ENCODE measurements around the gene ATP5MK.

DNA sequence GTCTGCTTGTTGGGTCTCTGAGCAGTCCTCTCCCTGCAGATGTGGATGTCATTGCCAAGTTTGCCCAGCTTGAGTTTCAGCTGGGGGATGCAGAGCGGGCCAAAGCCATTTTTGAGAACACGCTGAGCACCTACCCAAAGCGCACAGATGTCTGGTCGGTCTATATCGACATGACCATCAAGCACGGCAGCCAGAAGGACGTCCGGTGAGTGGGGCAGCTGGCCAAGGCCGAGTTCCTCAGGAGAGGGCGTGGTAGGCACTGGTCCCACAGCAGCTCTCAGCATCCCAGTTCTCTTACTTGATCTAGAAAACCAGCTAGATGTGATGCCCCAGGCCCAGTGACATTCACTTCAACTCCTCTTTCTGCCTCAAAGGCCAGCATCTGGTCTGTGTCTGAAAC is 48.2 kb upstream of the ATP5MK start:
- no peak for TF ChIP-seq SPI1 (IDR thresholded peaks at IDR 0.05; ENCODE audit: low read depth, low read length)
- no peak for TF ChIP-seq POLR2AphosphoS5 (IDR thresholded peaks at IDR 0.05; ENCODE audit: low read depth, low read length)
- no peak for TF ChIP-seq POLR2A (IDR thresholded peaks at IDR 0.05; ENCODE audit: low read depth, low read length)
- no peak for TF ChIP-seq TAF1 (IDR thresholded peaks at IDR 0.05; ENCODE audit: low read depth, low read length)
- TF ChIP-seq PAX5 (IDR thresholded peaks at IDR 0.05; ENCODE audit: insufficient read depth, low read length, severe bottlenecking) = no peak

Data from GM12891 (cell line).